HG03442 (cell line): ENCODE measurements around the gene STAM.

Experiments
- ATAC-seq: cut with Tn5 transposase; IDR thresholded peaks from one replicate; pipeline ENCODE4 v1.9.1; 2021; ENCODE audit warnings: mild to moderate bottlenecking, moderate library complexity; ENCODE audit not compliant: unreplicated experiment

STAM gene

GRCh38 chr10:17645621-17646345, 1.8 kb downstream of the STAM start:
- no peak for ATAC-seq

GRCh38 chr10:17647326-17647725, 3.4 kb downstream of the STAM start:
- no peak for ATAC-seq

DNA sequence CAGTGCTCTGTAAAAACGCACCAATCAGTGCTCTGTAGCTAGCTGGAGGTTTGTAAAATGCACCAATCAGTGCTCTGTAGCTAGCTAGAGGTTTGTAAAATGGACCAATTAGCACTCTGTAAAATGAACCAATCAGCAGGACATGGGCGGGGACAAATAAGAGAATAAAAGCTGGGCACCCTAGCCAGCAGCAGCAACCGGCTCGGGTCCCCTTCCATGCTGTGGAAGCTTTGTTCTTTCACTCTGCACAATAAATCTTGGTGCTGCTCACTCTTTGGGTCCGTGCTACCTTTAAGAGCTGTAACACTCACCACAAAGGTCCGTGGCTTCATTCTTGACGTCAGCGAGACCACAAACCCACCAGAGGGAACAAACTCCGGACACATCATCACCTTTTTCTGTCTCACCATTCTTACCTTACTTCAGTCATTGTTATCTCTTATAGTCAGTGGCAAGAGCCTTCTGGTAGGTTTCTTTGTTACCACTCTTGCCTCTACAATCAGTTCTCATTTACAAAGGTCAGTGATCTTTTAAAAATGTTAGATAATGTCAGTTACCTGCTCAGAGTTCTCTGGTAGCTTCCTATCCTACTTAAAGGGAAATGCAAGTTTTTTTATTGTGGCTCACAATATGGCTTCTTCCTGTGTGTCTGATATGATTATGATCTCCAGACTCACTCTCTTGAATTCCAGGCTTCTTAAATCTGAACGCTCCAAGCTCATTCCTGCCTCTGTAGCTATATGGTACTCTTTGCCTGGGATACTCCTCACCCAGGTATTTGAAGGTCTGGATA, 4.5 kb downstream of the STAM start:
- ATAC-seq = no peak

GRCh38 chr10:17649052-17649451, 5.1 kb downstream of the STAM start:
- ATAC-seq = no peak

GRCh38 chr10:17649836-17650235, 5.9 kb downstream of the STAM start:
- ATAC-seq = no peak

DNA sequence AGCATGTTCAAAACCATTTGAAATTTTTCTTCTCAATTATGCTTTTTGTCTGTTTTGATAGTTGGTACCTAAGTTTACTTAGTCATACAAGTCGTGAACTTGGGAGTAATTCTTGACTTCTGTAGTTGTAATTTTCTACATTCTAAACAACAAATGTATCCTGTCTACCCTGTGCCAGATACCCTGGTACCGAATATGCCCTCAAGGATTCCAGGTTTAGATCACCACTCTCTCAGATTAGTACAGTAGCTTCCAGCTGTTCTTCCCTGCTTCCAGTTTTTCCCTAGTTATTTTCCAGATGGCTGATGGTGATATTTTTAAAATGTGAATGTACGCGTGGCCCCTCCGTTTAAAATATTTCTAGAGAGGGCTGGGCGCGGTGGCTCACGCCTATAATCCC, 6.5 kb downstream of the STAM start:
- ATAC-seq = no peak

DNA sequence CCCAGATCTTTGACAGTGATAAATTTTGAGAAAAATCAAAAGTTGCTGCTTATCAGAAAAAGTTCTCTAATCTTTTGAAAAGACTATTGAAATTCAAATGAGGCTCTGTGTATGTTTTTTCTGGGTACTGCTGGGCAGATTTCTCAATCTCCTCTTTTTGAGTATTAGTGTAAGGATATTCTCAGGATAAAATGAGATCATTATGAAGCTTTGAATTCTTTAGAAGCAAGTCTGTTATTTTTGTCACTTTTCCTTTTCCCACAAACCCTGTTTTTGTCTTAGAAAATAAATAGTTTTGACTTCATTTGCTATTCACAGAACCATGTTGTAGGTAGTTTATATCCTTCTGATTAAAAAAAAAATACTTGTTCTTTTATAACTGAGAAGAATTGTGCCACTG, 7.9 kb downstream of the STAM start:
- ATAC-seq = no peak

GRCh38 chr10:17652585-17652984, 8.6 kb downstream of the STAM start:
- no peak for ATAC-seq

GRCh38 chr10:17655009-17655408, 11.1 kb downstream of the STAM start:
- ATAC-seq = no peak

DNA sequence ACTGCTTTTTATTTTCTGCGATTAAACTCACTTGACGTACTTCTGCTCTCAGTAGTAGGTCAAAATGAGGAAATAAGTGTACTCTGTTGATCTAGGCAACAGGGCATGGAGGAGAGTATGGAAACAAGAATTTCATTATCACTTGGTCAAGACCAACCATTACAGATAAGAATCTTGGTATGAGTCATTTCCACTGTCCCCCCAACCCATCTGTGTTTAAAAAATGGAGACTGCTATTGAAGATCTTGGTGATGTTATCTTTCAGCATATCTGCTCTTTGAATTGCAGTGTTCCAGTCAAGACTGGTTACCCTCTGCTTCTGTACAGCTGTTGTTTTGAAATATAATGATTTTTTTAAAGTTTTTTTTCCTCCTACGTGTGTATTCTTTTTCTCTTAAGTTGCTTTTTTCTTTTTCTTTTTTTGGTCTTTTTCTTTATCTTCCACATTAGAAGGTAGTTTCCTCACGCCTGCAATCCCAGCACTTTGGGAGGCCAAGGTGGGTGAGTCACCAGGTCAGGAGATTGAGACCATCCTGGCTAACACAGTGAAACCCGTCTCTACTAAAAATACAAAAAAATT, 11.7 kb downstream of the STAM start:
- peak; percentile 96 for ATAC-seq

DNA sequence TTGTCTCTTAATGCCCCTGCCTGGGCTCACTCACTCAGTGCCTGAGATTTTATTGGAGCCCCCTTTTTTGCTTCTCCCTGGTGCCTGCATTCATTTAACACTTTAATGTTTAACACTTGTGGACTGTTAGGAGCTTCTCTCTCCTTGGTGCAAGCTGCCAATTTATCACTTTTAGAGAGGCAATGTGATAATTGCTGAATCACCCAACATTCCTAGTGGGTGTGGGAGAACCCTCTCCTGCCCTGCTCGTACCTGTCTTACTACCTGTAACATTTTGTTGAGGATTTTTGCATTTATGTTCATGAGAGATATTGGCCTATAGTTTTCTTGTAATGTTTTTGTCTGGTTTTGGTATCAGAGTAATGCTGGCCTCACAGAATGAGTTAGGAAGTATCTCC, 13.2 kb downstream of the STAM start:
- no peak for ATAC-seq

GRCh38 chr10:17659365-17659764, 15.4 kb downstream of the STAM start:
- ATAC-seq = no peak

GRCh38 chr10:17660921-17661320, 17.0 kb downstream of the STAM start:
- ATAC-seq = no peak

- no peak for ATAC-seq
Measured at GRCh38 chr10:17661510-17661909, 17.6 kb downstream of the STAM start.

GRCh38 chr10:17662193-17663138, 18.5 kb downstream of the STAM start:
- ATAC-seq = no peak

GRCh38 chr10:17663450-17663849, 19.5 kb downstream of the STAM start:
- no peak for ATAC-seq

DNA sequence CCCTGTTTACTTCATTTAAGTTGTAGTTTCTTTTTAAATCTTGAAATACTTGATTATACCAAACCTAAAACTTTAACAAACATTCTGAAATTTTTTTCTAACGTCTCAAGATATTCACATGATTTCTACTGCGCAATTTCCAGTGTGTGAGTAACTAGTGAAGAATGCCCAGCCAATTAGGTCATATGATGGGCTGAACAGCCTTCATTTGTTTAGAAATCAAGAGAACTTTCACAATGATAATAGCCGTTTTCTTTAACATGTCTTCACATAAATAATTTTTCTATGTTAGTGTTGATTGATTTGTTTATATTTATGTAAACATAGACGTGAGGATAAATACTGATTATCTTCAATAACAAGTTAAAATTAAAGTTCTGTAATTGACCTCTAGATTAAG, 21.8 kb downstream of the STAM start:
- ATAC-seq = no peak

- peak; percentile 20 for ATAC-seq
Measured at GRCh38 chr10:17668435-17669184, 24.7 kb downstream of the STAM start.

DNA sequence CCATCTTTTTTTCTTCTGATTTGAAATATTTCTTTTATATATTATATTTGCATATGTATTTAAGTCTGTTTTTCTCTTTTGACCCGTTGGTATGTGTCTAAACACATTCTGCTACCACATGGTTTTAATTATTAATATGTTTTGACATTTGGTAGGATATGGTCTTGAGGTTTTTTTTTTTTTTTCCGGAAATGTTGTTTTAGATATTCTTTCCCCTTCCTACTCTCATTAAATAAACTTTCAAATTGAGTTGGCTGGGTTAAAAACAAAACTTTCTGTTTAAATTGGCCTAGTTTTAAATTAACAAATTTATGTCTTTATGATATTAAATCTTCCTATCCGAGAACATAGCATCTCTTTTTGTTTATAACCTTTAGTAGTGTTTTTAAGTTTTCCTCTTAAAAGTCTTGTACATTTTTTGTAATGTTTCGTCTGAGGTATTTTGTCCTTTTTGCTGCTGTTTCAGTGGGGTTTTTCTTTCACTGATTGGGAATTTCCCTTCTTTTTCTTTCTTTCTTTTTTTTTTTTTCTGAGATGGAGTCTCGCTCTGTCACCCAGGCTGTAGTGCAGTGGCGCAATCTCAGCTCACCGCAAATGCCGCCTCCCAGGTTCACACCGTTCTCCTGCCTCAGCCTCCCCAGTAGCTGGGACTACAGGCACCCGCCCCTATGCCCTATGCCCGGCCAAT, 25.4 kb downstream of the STAM start:
- peak; percentile 34 for ATAC-seq

DNA sequence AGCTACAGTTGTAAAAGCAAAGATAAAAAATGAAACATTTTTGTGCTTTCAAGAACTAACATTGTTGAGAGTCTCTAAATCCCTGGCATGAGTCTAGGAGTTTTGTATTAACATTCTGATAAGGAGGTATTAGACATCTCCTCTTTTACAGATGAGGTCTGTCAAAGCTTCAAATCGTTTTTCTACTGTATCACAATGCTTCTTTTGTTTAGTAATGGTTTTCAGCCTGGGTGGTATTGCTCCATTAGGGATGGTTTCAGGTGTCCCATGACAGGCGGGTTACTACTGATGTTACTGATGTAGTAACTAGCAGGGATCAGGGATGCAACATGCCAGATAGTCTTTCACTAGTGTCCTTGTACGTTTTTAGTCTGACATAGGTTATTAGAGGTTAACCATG, 27.4 kb downstream of the STAM start:
- ATAC-seq = no peak
